Stimulated activated naive CD4-positive, alpha-beta T cell (primary cell): Measurements from ENCODE around the gene SMAD1.

ENCODE experiments used
- DNase-seq, 6 experiments: peaks; one replicate each; lab custom pipeline; 2025; lab: John Stamatoyannopoulos, UW

SMAD1 gene

GRCh38 chr4:145481164-145481941 lies at the start of gene SMAD1:
Gene SMAD1 (plus strand): TSS chr4:145481853. CDS start chr4:145514614, 32,761 bp downstream.
- peak in 1 of 6 experiments; percentile 27 for DNase-seq

GRCh38 chr4:145433684-145434083 lies 48.0 kb upstream of the SMAD1 start:
- no peak for DNase-seq

GRCh38 chr4:145435646-145436045 lies 46.0 kb upstream of the SMAD1 start:
- no peak for DNase-seq

- no peak for DNase-seq
Observed at GRCh38 chr4:145436114-145436513, 45.5 kb upstream of the SMAD1 start.

GRCh38 chr4:145436796-145437195 lies 44.9 kb upstream of the SMAD1 start:
- no peak for DNase-seq

GRCh38 chr4:145437466-145437865 lies 44.2 kb upstream of the SMAD1 start:
- DNase-seq: no peak

- no peak for DNase-seq
Observed at GRCh38 chr4:145438298-145438697, 43.4 kb upstream of the SMAD1 start.

GRCh38 chr4:145440292-145441007 lies 41.2 kb upstream of the SMAD1 start:
- no peak for DNase-seq

- no peak for DNase-seq
Observed at GRCh38 chr4:145446184-145446583, 35.5 kb upstream of the SMAD1 start.

GRCh38 chr4:145451895-145452294 lies 29.8 kb upstream of the SMAD1 start:
- no peak for DNase-seq

- no peak for DNase-seq
Observed at GRCh38 chr4:145452447-145453162, 29.0 kb upstream of the SMAD1 start.

- no peak for DNase-seq
Observed at GRCh38 chr4:145453163-145453520, 28.5 kb upstream of the SMAD1 start.

GRCh38 chr4:145473203-145473602 lies 8.4 kb upstream of the SMAD1 start:
- no peak for DNase-seq

- no peak for DNase-seq
Observed at GRCh38 chr4:145480257-145480656, 1.4 kb upstream of the SMAD1 start.

- peak in 1 of 6 experiments; percentile 27 for DNase-seq
Observed at GRCh38 chr4:145481942-145482208, 222 bp downstream of the SMAD1 start.

GRCh38 chr4:145482209-145483037 lies 770 bp downstream of the SMAD1 start:
- DNase-seq: peak in 3 of 6 experiments; percentile 4 to 35 (median 32)

- DNase-seq: no peak
Observed at GRCh38 chr4:145483514-145483913, 1.9 kb downstream of the SMAD1 start.

- DNase-seq: no peak
Observed at GRCh38 chr4:145484225-145484846, 2.7 kb downstream of the SMAD1 start.

GRCh38 chr4:145485120-145485519 lies 3.5 kb downstream of the SMAD1 start:
- no peak for DNase-seq

GRCh38 chr4:145486603-145487002 lies 5.0 kb downstream of the SMAD1 start:
- DNase-seq: no peak

- DNase-seq: no peak
Observed at GRCh38 chr4:145487631-145488030, 6.0 kb downstream of the SMAD1 start.

GRCh38 chr4:145488310-145488709 lies 6.7 kb downstream of the SMAD1 start:
- no peak for DNase-seq
